Endothelial cell of umbilical vein (primary cell): ENCODE results near the gene PSMC3.

Source experiments
- EZH2 ChIP-seq: IDR thresholded peaks from 2 replicates; pipeline ENCODE4 v1.6.1; 2012; ENCODE audit warnings: borderline replicate concordance, low read depth, mild to moderate bottlenecking, moderate library complexity, low read length, inconsistent platforms; ENCODE audit not compliant: severe bottlenecking
- TF ChIP-seq, protein P1 (sequence below), 2 donors: IDR thresholded peaks; 1 replicate in 1 of 2; 2 replicates in 1 of 2; pipeline ENCODE4 v1.5.1; 2011; ENCODE audit warnings: low read length in 2 of 2, mild to moderate bottlenecking in 2 of 2, moderate library complexity in 2 of 2, control low read depth in 1 of 2, inconsistent platforms in 1 of 2, low read depth in 1 of 2; ENCODE audit not compliant: insufficient read depth in 1 of 2; ENCODE audit errors: extremely low read depth in 1 of 2

DNA sequence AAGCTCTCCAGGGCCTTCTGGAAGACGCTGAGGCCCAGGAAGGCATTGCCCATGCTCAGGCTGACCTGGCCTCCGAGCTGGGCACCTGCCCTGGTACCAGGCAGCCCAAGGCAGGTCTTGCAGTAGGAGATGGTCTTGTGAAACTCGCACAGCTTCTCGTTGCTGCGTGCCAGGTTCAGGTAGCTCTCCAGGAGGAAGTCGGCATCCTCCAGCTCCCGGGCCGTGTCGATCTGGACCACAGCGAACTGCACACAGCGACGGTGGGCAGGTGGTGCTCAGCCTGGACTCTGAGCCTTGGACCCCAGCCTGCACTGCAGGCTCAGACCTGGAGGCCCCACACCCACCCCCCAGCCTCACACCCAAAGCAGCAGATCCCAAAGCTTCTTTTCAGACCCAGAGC, 21.7 kb upstream of the PSMC3 start:
- TF ChIP-seq, protein P1, sequence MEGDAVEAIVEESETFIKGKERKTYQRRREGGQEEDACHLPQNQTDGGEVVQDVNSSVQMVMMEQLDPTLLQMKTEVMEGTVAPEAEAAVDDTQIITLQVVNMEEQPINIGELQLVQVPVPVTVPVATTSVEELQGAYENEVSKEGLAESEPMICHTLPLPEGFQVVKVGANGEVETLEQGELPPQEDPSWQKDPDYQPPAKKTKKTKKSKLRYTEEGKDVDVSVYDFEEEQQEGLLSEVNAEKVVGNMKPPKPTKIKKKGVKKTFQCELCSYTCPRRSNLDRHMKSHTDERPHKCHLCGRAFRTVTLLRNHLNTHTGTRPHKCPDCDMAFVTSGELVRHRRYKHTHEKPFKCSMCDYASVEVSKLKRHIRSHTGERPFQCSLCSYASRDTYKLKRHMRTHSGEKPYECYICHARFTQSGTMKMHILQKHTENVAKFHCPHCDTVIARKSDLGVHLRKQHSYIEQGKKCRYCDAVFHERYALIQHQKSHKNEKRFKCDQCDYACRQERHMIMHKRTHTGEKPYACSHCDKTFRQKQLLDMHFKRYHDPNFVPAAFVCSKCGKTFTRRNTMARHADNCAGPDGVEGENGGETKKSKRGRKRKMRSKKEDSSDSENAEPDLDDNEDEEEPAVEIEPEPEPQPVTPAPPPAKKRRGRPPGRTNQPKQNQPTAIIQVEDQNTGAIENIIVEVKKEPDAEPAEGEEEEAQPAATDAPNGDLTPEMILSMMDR (IDR thresholded peaks at IDR 0.05; ENCODE audit: extremely low read depth in 1 of 2, insufficient read depth in 1 of 2, low read depth in 1 of 2, low read length in 2 of 2): no peak
- TF ChIP-seq EZH2: no peak
